Naive B cell (primary cell): ENCODE measurements around the gene NFE2. TPM values are rescaled to one million over a fixed set of nuclear protein-coding genes. Genes with fewer than 3 reads are reported as not detected.

ENCODE experiments used
- ATAC-seq, 2 donors: fragments of 150-1000 bp; cut with Tn5 transposase; 2 replicates each; pipeline ENCODE4 v1.10.0; 2021; ENCODE audit warnings: low read depth in 2 of 2, mild to moderate bottlenecking in 2 of 2, moderate library complexity in 2 of 2
- DNase-seq: peaks from one replicate; pipeline ENCODE4 v3.0.0; 2022
- H3K27ac Mint-ChIP-seq, 6 donors: one replicate each; pipeline ENCODE4 v1.8.0; 2020 to 2022; ENCODE audit warnings: mild to moderate bottlenecking in 6 of 6, mixed read lengths in 6 of 6, moderate library complexity in 5 of 6, inconsistent platforms in 2 of 6
- H3K27me3 Mint-ChIP-seq, 3 donors: one replicate each; pipeline ENCODE4 v1.8.0; 2021 to 2022; ENCODE audit warnings: mixed read lengths in 3 of 3, mild to moderate bottlenecking in 1 of 3
- H3K36me3 Mint-ChIP-seq, 2 donors: one replicate each; pipeline ENCODE4 v1.8.0; 2020 to 2022; ENCODE audit warnings: mixed read lengths in 2 of 2, inconsistent platforms in 1 of 2, mild to moderate bottlenecking in 1 of 2
- H3K4me1 Mint-ChIP-seq, 3 donors: one replicate each; pipeline ENCODE4 v1.8.0; 2020 to 2022; ENCODE audit warnings: mixed read lengths in 3 of 3, inconsistent platforms in 1 of 3, mild to moderate bottlenecking in 1 of 3, moderate library complexity in 1 of 3
- H3K4me3 Mint-ChIP-seq, 8 donors: one replicate each; pipeline ENCODE4 v1.8.0; 2020 to 2022; ENCODE audit warnings: mild to moderate bottlenecking in 8 of 8, mixed read lengths in 8 of 8, moderate library complexity in 8 of 8, inconsistent platforms in 2 of 8
- H3K9me3 Mint-ChIP-seq, 7 donors: one replicate each; pipeline ENCODE4 v1.8.0; 2020 to 2022; ENCODE audit warnings: mixed read lengths in 7 of 7, mild to moderate bottlenecking in 5 of 7, inconsistent platforms in 2 of 7, moderate library complexity in 1 of 7
- polyA plus RNA-seq, 6 donors: library from polyadenylated mRNA; unstranded; fragments of 300-500 nt; fragmentation: Illumina TruSeq; gene quantifications; one replicate each; pipeline ENCODE4 v1.2.3, GENCODE V29; 2021; ENCODE audit warnings: low read depth in 6 of 6

NFE2 gene
- polyA plus RNA-seq, 6 donors from 2014 or later = 0.51 to 3.6 (median 1.5) TPM; not detected in 1

- ATAC-seq (no peak), DNase-seq (no peak)
- Mint-ChIP-seq H3K9me3 (no peaks in the 10 kb centered on the region), H3K4me1 (peaks cover 38 to 52% (median 42%) of the 10 kb centered on the region in 3 donors), H3K27ac (peak overlapping the region in 1 of 6 donors; percentile 20), H3K27me3 (peaks cover 36 to 55% (median 43%) of the 10 kb centered on the region in 3 donors), H3K36me3 (no peaks in the 10 kb centered on the region), H3K4me3 (peak overlapping the region in 1 of 8 donors; percentile 52)
Measured at GRCh38 chr12:54299515-54300224, 1.1 kb downstream of the NFE2 start.

- H3K27me3 Mint-ChIP-seq = peaks cover 36 to 55% (median 43%) of the 10 kb centered on the region in 3 donors
- H3K4me1 Mint-ChIP-seq = peaks cover 30 to 44% (median 34%) of the 10 kb centered on the region in 3 donors
- H3K27ac Mint-ChIP-seq = no peak overlapping the region
- H3K36me3 Mint-ChIP-seq = no peaks in the 10 kb centered on the region
- H3K9me3 Mint-ChIP-seq = no peaks in the 10 kb centered on the region
- DNase-seq (no peak), ATAC-seq (no peak)
- H3K4me3 Mint-ChIP-seq = peak overlapping the region in 1 of 8 donors; percentile 24
Measured at GRCh38 chr12:54298904-54299303, 1.9 kb downstream of the NFE2 start.

- Mint-ChIP-seq H3K4me1 (peaks cover 17 to 25% (median 25%) of the 10 kb centered on the region in 3 donors), H3K36me3 (no peaks in the 10 kb centered on the region), H3K9me3 (no peaks in the 10 kb centered on the region), H3K27ac (no peak overlapping the region), H3K27me3 (peaks cover 21 to 36% (median 31%) of the 10 kb centered on the region in 3 donors), H3K4me3 (peak overlapping the region in 1 of 8 donors; percentile 50)
- no peak for ATAC-seq
- no peak for DNase-seq
Measured at GRCh38 chr12:54296393-54297099, 4.3 kb downstream of the NFE2 start.

- Mint-ChIP-seq H3K27me3 (peaks cover 17 to 21% (median 19%) of the 10 kb centered on the region in 3 donors), H3K4me1 (peaks cover 9 to 15% (median 14%) of the 10 kb centered on the region in 3 donors), H3K4me3 (no peak overlapping the region), H3K36me3 (no peaks in the 10 kb centered on the region), H3K9me3 (no peaks in the 10 kb centered on the region), H3K27ac (peak overlapping the region in 2 of 6 donors; percentile 55 to 87)
- ATAC-seq (no peak), DNase-seq (no peak)
Measured at GRCh38 chr12:54294953-54295566, 5.8 kb downstream of the NFE2 start.

- H3K27me3 Mint-ChIP-seq = peaks cover 10 to 14% (median 12%) of the 10 kb centered on the region in 3 donors
- no peaks in the 10 kb centered on the region for H3K36me3 Mint-ChIP-seq
- H3K9me3 Mint-ChIP-seq = no peaks in the 10 kb centered on the region
- peak overlapping the region in 1 of 6 donors; percentile 55 for H3K27ac Mint-ChIP-seq
- H3K4me1 Mint-ChIP-seq = peaks cover 5 to 15% (median 12%) of the 10 kb centered on the region in 3 donors
- peak; percentile 41 to 56 for ATAC-seq
- DNase-seq = peak; percentile 44
- H3K4me3 Mint-ChIP-seq = no peak overlapping the region
Measured at GRCh38 chr12:54294152-54294952, 6.5 kb downstream of the NFE2 start.

- peak overlapping the region in 1 of 6 donors; percentile 28 for H3K27ac Mint-ChIP-seq
- no peak for ATAC-seq
- no peaks in the 10 kb centered on the region for H3K36me3 Mint-ChIP-seq
- H3K4me1 Mint-ChIP-seq = peaks cover 3 to 24% (median 12%) of the 10 kb centered on the region in 3 donors
- DNase-seq = no peak
- no peaks in the 10 kb centered on the region for H3K9me3 Mint-ChIP-seq
- peaks cover 2 to 4% (median 3%) of the 10 kb centered on the region in 3 donors for H3K27me3 Mint-ChIP-seq
- H3K4me3 Mint-ChIP-seq = peak overlapping the region in 1 of 8 donors; percentile 60
Measured at GRCh38 chr12:54292931-54293241, 7.9 kb downstream of the NFE2 start.

GRCh38 chr12:54292083-54292930 lies 8.5 kb downstream of the NFE2 start:
- ATAC-seq (no peak), DNase-seq (no peak)
- Mint-ChIP-seq H3K4me1 (peaks cover 0 to 21% (median 8%) of the 10 kb centered on the region in 3 donors), H3K9me3 (no peaks in the 10 kb centered on the region), H3K27ac (peak overlapping the region in 2 of 6 donors; percentile 54 to 77), H3K27me3 (no peaks in the 10 kb centered on the region), H3K4me3 (peak overlapping the region in 1 of 8 donors; percentile 42), H3K36me3 (no peaks in the 10 kb centered on the region)

- Mint-ChIP-seq H3K9me3 (no peaks in the 10 kb centered on the region), H3K27ac (peak overlapping the region in 1 of 6 donors; percentile 75), H3K36me3 (peaks cover 15 to 22% of the 10 kb centered on the region in 2 donors), H3K4me3 (peak overlapping the region in 1 of 8 donors; percentile 64), H3K27me3 (no peaks in the 10 kb centered on the region), H3K4me1 (peaks cover 19 to 46% (median 38%) of the 10 kb centered on the region in 3 donors)
- no peak for DNase-seq
- no peak for ATAC-seq
Measured at GRCh38 chr12:54287261-54288157, 13.3 kb downstream of the NFE2 start.

GRCh38 chr12:54286042-54287030 lies 14.5 kb downstream of the NFE2 start:
- peaks cover 20 to 25% of the 10 kb centered on the region in 2 donors for H3K36me3 Mint-ChIP-seq
- no peaks in the 10 kb centered on the region for H3K27me3 Mint-ChIP-seq
- H3K27ac Mint-ChIP-seq = peak overlapping the region in 4 of 6 donors; percentile 10 to 83 (median 66)
- no peak for DNase-seq
- peak overlapping the region in 4 of 8 donors; percentile 29 to 69 (median 46) for H3K4me3 Mint-ChIP-seq
- no peaks in the 10 kb centered on the region for H3K9me3 Mint-ChIP-seq
- peaks cover 22 to 46% (median 42%) of the 10 kb centered on the region in 3 donors for H3K4me1 Mint-ChIP-seq
- ATAC-seq = no peak

GRCh38 chr12:54285150-54286041 lies 15.4 kb downstream of the NFE2 start:
- no peak for DNase-seq
- Mint-ChIP-seq H3K36me3 (peaks cover 20 to 25% of the 10 kb centered on the region in 2 donors), H3K4me1 (peaks cover 22 to 46% (median 42%) of the 10 kb centered on the region in 3 donors), H3K27me3 (no peaks in the 10 kb centered on the region), H3K9me3 (no peaks in the 10 kb centered on the region), H3K27ac (peak overlapping the region in 5 of 6 donors; percentile 18 to 79 (median 58)), H3K4me3 (peak overlapping the region in 7 of 8 donors; percentile 22 to 69 (median 51))
- no peak for ATAC-seq
